HG03469 (cell line): Measurements from ENCODE around the gene PDYN.

ENCODE experiments used
- ATAC-seq: cut with Tn5 transposase; IDR thresholded peaks from one replicate; pipeline ENCODE4 v1.9.1; 2021; ENCODE audit warnings: mild to moderate bottlenecking, moderate library complexity, moderate number of reproducible peaks; ENCODE audit not compliant: unreplicated experiment

PDYN gene

DNA sequence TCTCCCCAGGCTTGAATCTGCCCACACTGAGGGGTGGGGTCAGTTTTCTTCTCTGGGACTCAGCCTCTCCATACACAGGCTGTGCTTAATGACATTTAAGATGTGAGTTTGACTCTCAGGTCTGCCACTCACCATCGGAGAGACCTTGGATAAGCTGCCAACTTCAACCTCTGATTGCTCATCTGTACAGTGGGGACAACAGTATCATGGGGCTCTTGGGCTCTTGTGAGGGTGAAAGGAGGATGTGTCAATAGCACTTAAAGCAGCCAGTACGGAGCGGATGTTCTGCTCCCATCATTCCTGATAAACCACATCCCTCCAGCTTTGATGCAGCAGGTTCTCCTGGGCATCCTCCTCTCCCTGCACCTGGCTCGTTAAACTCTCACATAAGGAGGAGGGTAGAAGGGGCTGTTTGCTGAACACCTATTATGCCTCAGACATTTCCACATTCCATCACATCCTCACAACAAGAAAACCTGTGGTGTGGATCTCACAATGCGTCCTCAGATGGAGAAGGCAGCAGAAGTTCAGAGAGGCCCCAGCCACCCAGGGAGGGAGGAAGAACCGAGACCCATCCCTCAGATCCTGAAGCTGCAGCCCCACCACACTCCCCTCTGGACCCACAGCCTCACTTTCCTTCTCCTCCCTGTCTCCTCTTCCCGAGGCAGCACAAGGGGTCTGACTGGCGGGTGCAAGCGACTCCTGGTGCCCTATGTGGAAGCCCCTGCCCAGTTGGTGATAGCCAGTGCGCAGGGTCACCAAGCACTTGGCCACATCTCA lies 1.9 kb upstream of the PDYN start:
- no peak for ATAC-seq

GRCh38 chr20:1994627-1995026 lies 769 bp upstream of the PDYN start:
- no peak for ATAC-seq

DNA sequence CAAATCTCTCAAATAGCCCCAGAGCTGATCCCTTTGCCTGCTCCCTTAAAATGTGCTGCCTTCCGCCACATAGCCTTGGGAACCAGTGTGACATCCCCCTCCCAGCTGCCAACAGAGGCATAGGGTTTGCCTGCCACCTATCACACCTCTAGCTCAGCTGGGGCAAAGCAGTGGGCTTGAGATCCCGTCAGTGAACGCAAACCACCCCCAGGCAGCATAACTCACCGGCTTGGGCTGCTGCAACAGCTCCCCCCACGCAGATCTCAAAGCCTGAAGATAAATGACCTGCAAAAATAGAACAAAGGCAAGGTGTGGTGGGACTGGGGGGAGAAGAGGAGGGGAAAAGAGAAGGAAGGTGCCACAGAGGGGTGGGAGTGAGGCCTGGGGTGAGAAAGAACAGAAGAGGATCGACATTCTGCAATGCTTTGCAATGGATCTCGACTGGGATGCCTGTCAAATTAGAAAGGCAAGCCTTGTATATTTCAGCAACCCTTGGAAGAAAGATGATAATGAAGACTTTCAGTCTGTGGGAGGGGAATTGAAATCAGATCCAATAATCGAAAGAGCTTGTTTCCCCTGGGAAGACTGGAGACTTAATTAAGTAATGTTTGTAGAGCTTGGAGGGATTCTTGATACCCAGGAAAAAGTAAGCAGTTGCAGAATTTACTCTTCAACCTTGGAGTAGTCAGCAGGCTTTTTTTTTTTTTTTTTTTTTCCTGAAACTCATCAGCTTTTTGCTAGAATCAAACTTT lies 1.3 kb downstream of the PDYN start:
- ATAC-seq, result no peak

DNA sequence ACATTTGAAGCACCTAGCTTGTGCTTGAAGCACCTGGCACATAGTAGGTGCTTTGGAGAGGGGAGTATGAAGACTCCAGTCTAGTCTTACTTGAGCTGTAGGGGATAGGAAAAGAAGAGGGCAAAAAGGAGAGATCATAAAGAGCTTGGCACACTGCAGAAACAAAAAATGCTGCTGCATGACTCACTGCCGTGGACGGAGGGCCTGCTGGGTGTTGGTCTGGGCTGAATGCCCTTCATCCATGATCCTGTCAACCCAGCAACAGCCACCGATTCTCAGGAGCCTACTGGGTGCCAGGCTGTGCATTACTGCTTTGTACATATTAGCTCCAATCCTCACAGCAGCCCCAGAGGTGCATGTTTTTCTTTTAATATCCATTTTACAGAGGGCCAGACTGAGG lies 6.0 kb downstream of the PDYN start:
- ATAC-seq, result no peak

DNA sequence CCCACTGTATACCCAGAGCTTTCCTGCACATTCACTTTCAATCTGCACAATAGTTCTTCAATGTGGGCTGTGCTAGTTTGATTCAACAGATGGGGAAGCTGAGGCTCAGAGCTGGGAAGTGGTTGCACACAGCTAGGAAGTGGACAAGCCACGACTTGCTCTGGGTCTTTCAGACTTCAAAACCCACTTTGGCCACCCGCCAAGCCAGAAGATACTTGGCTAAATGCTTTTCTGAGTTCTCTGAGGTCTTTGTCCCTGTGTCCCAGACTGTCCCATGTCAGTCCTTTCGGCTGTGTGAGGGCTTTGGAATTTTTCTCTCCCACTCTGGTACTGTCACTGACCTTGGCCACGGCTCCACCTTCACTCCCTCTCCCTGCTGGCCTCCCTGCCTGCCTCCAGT lies 10.6 kb downstream of the PDYN start:
- ATAC-seq, result no peak

DNA sequence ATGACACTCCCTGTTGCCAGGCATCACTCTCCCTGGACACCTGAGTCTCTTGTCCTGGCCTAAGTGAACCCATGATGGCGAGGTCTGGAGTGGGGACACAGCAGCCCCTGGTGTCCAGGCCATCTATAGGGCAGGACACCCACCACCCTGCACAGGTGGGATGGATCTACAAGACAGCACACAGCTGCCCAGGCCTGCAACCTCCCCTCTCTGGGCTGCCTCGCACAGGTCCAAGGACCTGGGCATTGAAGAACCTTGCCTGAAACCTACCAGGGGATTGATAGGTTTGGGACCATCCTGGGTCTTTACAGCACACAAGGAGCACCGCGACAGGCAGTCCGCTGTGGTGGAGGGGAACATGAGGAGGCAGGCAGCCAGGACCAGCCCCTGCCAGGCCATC lies 11.2 kb downstream of the PDYN start:
- ATAC-seq, result no peak

GRCh38 chr20:1979106-1979778 lies 14.6 kb downstream of the PDYN start:
- ATAC-seq, result no peak

DNA sequence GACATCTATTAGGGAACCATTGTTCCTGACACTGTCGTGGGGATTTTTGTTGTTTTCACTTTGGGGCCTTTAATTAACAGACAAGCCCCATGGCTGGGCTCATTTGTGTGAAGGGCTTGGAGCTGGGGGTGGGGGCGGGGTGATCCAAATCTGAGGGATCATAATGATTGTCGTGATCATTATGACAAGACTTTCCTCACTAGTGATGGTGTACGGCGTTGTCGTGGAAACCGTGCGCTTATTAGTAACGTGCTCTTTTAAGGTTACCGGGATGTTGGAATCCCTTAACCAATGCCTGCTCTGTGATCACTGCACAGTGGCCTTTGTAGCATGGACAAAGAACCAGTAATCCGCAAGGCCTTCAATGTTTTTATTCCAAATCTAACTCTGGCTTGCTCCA lies 18.6 kb downstream of the PDYN start:
- no peak for ATAC-seq

DNA sequence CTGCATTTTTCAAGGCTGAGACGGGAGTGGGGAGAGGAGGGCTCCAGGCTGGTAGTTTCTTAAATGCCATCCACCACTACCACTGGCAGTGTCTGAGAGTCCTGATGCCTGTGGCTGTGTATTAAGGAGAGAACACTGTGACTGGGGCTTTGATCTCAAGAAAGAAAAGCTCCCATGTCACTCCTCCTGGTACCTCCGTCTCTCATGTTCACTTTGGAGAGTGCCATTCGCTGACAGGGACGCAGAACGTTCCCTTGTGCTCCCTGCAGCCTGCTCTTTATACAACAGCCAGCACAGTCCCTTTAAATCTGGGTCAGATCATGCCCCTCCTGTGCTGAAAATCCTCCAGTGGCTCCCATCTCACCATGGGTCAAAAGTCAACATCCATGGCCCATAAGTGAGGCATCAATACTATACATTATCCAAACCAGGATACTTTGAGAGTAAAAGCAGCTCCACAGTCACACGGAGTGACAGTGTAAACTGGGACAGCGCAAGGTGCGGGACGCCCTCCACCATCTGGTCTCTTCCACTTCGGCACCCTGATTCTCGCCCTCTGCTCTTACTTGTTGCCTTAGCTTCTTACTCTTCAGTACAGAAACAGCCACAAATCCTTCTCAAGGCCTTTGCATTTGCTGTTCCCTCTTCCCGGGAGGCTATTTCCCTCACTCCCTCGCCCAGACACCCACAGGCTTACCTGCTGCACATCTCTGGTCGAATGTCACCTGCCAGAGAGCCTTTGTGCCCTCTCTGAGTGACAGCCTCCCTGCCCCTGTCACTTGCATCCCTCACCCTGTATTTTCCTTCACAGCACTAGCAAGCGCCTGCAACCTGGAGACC lies 20.0 kb downstream of the PDYN start:
- ATAC-seq, result no peak

DNA sequence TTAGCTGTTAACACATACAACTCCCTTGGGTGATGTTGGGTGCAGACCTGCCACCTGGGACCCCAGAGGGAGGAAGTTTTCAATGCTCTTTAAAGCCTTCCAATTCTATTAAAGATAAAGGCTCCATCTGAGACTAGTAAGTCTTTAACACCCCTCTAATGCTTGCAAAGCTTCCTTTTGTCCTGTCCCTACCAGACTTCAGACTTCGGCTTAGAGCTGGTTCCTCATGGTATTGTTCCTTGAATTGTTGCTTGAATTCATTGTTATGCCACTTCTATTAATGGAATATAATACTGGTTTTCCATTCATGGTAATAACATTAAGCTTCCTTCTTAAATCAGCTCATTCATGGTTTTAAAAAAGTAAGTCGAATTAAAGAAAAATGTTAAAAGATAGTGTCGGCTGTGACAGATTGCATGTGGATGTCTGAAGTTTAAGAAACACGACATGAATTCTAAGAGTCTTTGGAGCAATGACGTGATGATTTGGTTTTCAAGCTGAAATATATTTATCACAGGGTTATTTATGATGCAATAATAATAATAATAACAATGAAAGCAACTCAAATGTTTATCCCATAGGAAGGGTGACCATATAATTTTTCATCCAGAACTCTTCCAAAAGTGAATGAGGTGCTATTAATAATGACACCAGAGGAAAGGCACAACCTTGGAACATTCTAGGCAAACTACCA lies 21.8 kb downstream of the PDYN start:
- ATAC-seq, result no peak

- no peak for ATAC-seq
Observed at GRCh38 chr20:1968964-1969363, 24.9 kb downstream of the PDYN start.

GRCh38 chr20:1965520-1966351 lies 28.1 kb downstream of the PDYN start:
- no peak for ATAC-seq

DNA sequence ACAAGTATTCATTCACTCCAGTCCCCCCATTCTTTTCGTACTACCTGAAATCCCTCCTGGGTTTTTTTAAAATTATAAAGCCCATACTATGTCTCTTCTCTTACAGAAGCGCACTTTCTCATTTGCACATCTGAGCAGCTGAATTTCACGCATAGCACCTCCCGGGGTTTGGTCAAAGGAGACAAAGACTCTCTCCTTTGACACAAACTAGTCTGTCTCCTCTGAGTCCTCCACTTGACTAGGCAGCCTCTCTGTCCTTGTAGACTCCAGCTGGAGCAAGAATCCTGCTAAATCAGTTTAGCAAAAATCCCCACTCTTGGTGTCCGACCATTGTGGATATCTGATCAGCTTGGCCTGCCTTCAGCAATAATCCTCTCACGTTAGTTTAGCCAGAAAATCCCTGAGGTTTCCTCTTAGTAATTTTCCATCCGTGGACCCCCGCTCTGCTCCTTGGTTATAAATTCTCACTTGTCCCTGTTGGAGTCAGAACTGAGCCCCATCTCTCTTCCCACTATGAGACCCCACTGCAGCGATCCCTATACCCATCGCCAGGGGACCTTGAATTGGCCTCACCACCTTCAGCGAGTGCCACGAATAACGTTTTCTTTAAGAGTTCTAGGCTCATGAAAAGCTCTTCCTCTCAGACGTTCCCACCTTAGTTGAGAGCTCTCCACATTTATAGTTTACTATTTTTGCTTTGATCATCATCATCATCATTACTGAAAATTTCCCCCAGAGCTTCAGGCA lies 29.0 kb downstream of the PDYN start:
- no peak for ATAC-seq

DNA sequence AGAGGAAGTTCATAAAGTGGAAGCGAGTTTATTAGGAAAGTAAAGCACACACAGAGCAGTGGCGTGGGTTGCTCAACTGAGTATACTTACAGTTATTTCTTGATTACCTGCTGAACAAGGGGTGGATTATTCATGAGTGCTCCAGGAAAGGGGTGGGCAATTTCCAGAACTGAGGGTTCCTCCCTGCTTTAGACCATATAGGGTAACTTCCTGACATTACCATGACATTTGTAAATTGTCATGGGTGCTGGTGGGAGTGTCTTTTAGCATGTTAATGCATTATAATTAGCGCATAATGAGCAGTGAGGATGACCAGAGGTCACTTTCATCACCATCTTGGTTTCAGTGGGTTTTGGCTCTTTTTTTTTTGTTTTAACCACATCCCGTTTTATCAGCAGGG lies 29.8 kb downstream of the PDYN start:
- no peak for ATAC-seq

DNA sequence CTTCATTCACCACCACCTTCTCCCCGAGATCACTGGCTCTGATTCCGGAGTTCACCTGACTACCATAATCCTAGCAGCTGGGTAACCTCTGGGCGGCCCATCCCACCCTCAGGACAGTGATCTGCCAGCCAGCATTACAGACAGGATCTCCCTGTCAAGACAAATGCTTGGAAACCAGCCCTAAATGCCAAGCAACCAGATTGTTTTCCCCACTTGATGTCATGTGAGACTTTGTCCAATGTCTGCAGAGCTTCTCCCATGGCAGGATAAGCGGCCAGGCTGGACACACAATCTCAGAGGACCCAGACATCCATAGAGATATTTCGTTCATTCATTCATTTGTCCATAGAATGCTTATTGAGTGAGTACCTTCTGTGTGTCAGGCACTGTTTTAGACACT lies 32.5 kb downstream of the PDYN start:
- no peak for ATAC-seq

GRCh38 chr20:1959156-1959555 lies 34.7 kb downstream of the PDYN start:
- ATAC-seq, result no peak

GRCh38 chr20:1958426-1958825 lies 35.4 kb downstream of the PDYN start:
- no peak for ATAC-seq

- no peak for ATAC-seq
Observed at GRCh38 chr20:1955217-1955616, 38.6 kb downstream of the PDYN start.

DNA sequence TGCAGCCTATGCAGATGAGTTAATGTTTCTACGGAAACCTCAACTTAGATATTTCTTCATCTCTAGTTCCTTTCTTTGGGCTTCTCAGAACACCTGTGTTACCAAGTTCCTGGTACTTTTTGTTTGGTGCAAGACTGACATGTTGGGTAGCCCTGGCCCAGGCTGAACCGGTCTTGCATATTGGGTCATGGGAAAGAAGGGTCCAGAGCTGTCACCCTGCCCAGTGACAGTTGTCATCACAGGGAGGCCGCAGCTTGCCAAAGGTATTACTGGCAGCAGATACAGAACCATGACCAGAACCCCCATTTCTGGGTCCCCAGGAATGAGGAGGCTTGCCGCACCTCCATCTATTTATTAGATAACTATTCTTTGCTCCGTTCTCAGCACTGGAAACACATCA lies 40.2 kb downstream of the PDYN start:
- no peak for ATAC-seq
